K562 (cell line): ENCODE measurements around the gene RSPH1. TPM values are rescaled to one million over a fixed set of nuclear protein-coding genes. Genes with fewer than 3 reads are reported as not detected.

Experiments
- ATAC-seq: fragments of 200-7000 bp; cut with Tn5 transposase; 3 replicates; pipeline ENCODE4 v1.9.1; 2020; ENCODE audit warnings: moderate library complexity
- Bru-seq: library from RNA; stranded (reverse); fragments of 400-500 nt; gene quantifications from one replicate; lab custom pipeline; 2021; lab: Mats Ljungman, UMichigan
- BruChase-seq, 2 experiments: library from RNA; stranded (reverse); fragments of 400-500 nt; gene quantifications; one replicate each; lab custom pipeline; 2021; lab: Mats Ljungman, UMichigan
- BruUV-seq: library from RNA; stranded (reverse); fragments of 400-500 nt; replicated peaks from 2 replicates; lab custom pipeline; 2021; lab: Mats Ljungman, UMichigan
- CTCF ChIA-PET: fragments of 300-600 bp; formaldehyde crosslinking; extraction: SDS; loops from one replicate; lab custom pipeline; 2021; ENCODE audit warnings: low intra/inter-chr PET ratio; lab: Yijun Ruan, JAX
- POLR2A ChIA-PET: fragments of 300-600, 350-650 bp; sonication (Branson Sonifier 250); formaldehyde crosslinking; extraction: SDS; loops from one replicate; lab custom pipeline; 2021; ENCODE audit warnings: antibody characterized with exemption, inconsistent platforms; lab: Yijun Ruan, JAX
- DNase-seq, 4 experiments: peaks; one replicate each; pipeline versions ENCODE4 v3.0.0 to v3.0.0-alpha.2; 2011 to 2018; ENCODE audit warnings: low spot score in 3 of 4, mixed read lengths in 3 of 4; ENCODE audit errors: extremely low read depth in 1 of 4
- FAIRE-seq: peaks from 2 replicates; lab custom pipeline; 2011; peaks lifted over from hg19 to GRCh38; lab: Jason Lieb, UNC
- H2AFZ ChIP-seq: 2 replicates; pipeline ENCODE4 v1.6.0; 2011; ENCODE audit warnings: low read depth, low read length, control low read depth, inconsistent platforms
- H3K27ac ChIP-seq: fragments of 200-600 bp; 3 replicates; pipeline ENCODE4 v1.8.0; 2011; ENCODE audit warnings: low read depth, mild to moderate bottlenecking, control low read depth, inconsistent platforms, low read length, moderate library complexity, mixed read lengths; ENCODE audit errors: extremely low read depth
- H3K27me3 ChIP-seq, 2 experiments: fragments of 300-600 bp in 1 of 2; 2 replicates in 1 of 2; 3 replicates in 1 of 2; pipeline versions ENCODE4 v1.6.0 to v1.8.0; 2011; ENCODE audit warnings: inconsistent platforms in 2 of 2, low read length in 2 of 2, mild to moderate bottlenecking in 1 of 2, mixed read lengths in 1 of 2, moderate library complexity in 1 of 2; ENCODE audit not compliant: control insufficient read depth in 2 of 2, insufficient read depth in 2 of 2
- H3K36me3 ChIP-seq: fragments of 300-600 bp; 3 replicates; pipeline ENCODE4 v1.8.0; 2011; ENCODE audit warnings: mild to moderate bottlenecking, low read length, inconsistent platforms; ENCODE audit not compliant: control insufficient read depth, insufficient read depth
- H3K4me1 ChIP-seq, 2 experiments: fragments of 200-600 bp in 1 of 2; replicated peaks in 1 of 2; 2 replicates in 1 of 2; 3 replicates in 1 of 2; pipeline versions ENCODE4 v1.5.1 to v1.8.0; 2011; ENCODE audit warnings: inconsistent platforms in 2 of 2, low read length in 2 of 2, mild to moderate bottlenecking in 1 of 2, mixed read lengths in 1 of 2, moderate library complexity in 1 of 2; ENCODE audit not compliant: control insufficient read depth in 2 of 2, insufficient read depth in 2 of 2
- H3K4me2 ChIP-seq: 2 replicates; pipeline ENCODE4 v1.6.1; 2011; ENCODE audit warnings: low read length, control low read depth, inconsistent platforms, mixed read lengths; ENCODE audit not compliant: insufficient read depth
- H3K4me3 ChIP-seq: fragments of 200-600 bp; sonication (generic), shearing (Covaris generic); 2 replicates; pipeline ENCODE4 v1.5.1; 2016; ENCODE audit warnings: control low read depth, inconsistent platforms
- H3K79me2 ChIP-seq: fragments of 200-600 bp; 3 replicates; pipeline ENCODE4 v1.8.0; 2011; ENCODE audit warnings: low read length, inconsistent platforms; ENCODE audit not compliant: control insufficient read depth, insufficient read depth
- H3K9ac ChIP-seq, 2 experiments: 2 replicates each; pipeline versions ENCODE4 v1.6.0 to v1.6.1; 2011; ENCODE audit warnings: low read depth in 2 of 2, low read length in 2 of 2, control low read depth in 1 of 2, inconsistent platforms in 1 of 2, mild to moderate bottlenecking in 1 of 2, mixed read lengths in 1 of 2; ENCODE audit not compliant: insufficient read depth in 1 of 2
- H3K9me1 ChIP-seq: one replicate; pipeline ENCODE4 v1.6.0; 2011; ENCODE audit warnings: inconsistent platforms, mild to moderate bottlenecking, low read length, moderate library complexity; ENCODE audit not compliant: control insufficient read depth, insufficient read depth
- H3K9me3 ChIP-seq: replicated peaks from 2 replicates; pipeline ENCODE4 v1.5.1; 2011; ENCODE audit warnings: low read depth, low read length, inconsistent platforms; ENCODE audit not compliant: control insufficient read depth, insufficient read depth
- H4K20me1 ChIP-seq: replicated peaks from 2 replicates; pipeline ENCODE4 v1.6.1; 2011; ENCODE audit warnings: low read length, inconsistent platforms, mixed read lengths; ENCODE audit not compliant: control insufficient read depth, insufficient read depth
- ATF1 ChIP-seq, 2 experiments: fragments of 450-650 bp in 1 of 2; IDR thresholded peaks; 2 replicates each; pipeline ENCODE4 v1.6.1; 2016; ENCODE audit warnings: missing compliant biosample characterization in 1 of 2, missing genetic modification characterization in 1 of 2
- CCNT2 ChIP-seq: IDR thresholded peaks from 2 replicates; pipeline ENCODE4 v1.6.1; 2011; ENCODE audit warnings: borderline replicate concordance, low read depth, mild to moderate bottlenecking, moderate library complexity, mixed read lengths, low read length; ENCODE audit not compliant: insufficient read length; ENCODE audit errors: extremely low read depth
- CREBBP ChIP-seq: IDR thresholded peaks from one replicate; pipeline ENCODE4 v1.6.1; 2012; ENCODE audit warnings: low read depth, mild to moderate bottlenecking, control low read depth, inconsistent platforms, low read length
- CTBP1 ChIP-seq: fragments of 450-650 bp; IDR thresholded peaks from 2 replicates; pipeline ENCODE4 v1.6.1; 2016; ENCODE audit warnings: borderline replicate concordance
- GTF2A2 ChIP-seq: IDR thresholded peaks from 2 replicates; pipeline ENCODE4 v1.6.1; 2016; ENCODE audit warnings: mild to moderate bottlenecking, missing genetic modification characterization, missing compliant biosample characterization
- MAZ ChIP-seq, 2 experiments: fragments of 450-650 bp in 1 of 2; sonication (generic) in 1 of 2; formaldehyde crosslinking; IDR thresholded peaks in 1 of 2; conservative IDR thresholded peaks in 1 of 2; 2 replicates each; pipeline versions ENCODE4 v1.4.0 to v1.5.0; 2020; ENCODE audit warnings: mild to moderate bottlenecking in 1 of 2, missing genetic modification reagents in 1 of 2
- MLX ChIP-seq, 2 experiments: fragments of 450-650 bp in 1 of 2; sonication (generic) in 1 of 2; formaldehyde crosslinking; conservative IDR thresholded peaks; 2 replicates each; pipeline versions ENCODE4 v1.4.0 to v1.8.1; 2020 to 2022; ENCODE audit warnings: mild to moderate bottlenecking in 1 of 2, missing genetic modification reagents in 1 of 2
- NFATC3 ChIP-seq: fragments of 450-650 bp; IDR thresholded peaks from 2 replicates; pipeline ENCODE4 v1.6.1; 2017; ENCODE audit warnings: mild to moderate bottlenecking
- SP1 ChIP-seq: sonication (generic); formaldehyde crosslinking; IDR thresholded peaks from 2 replicates; pipeline ENCODE4 v1.8.1; 2022; ENCODE audit warnings: mild to moderate bottlenecking, missing genetic modification reagents
- SREBF1 ChIP-seq: fragments of 150-350 bp; IDR thresholded peaks from 2 replicates; pipeline ENCODE4 v1.6.1; 2014; ENCODE audit warnings: antibody characterized with exemption, low read depth, low read length, borderline replicate concordance
- ZBTB11 ChIP-seq, 3 experiments: fragments of 200-800 bp in 1 of 3; fragments of 250-450 bp in 1 of 3; fragments of 450-650 bp in 1 of 3; sonication (Bioruptor Pico) in 1 of 3; sonication (Bioruptor generic) in 1 of 3; formaldehyde crosslinking in 1 of 3; IDR thresholded peaks; 2 replicates each; pipeline versions ENCODE4 v1.6.1 to v1.8.0; 2016 to 2022; ENCODE audit warnings: mild to moderate bottlenecking in 2 of 3, missing genetic modification characterization in 2 of 3, missing compliant biosample characterization in 1 of 3, moderate library complexity in 1 of 3
- WGBS: fragments of 100-300 bp; shearing (Covaris generic); methylation state at CpG from one replicate; pipeline ENCODE4 v1.1.6; 2016; ENCODE audit warnings: low coverage, mixed read lengths; ENCODE audit not compliant: insufficient coverage; ENCODE audit errors: missing lambda C conversion rate; 5-methylcytosine and 5-hydroxymethylcytosine counted together
- in situ Hi-C: fragments of 300-500 bp; cut with MboI; formaldehyde crosslinking; loops from 4 replicates; pipeline ENCODE4 v1.15.0; 2018; ENCODE audit warnings: inconsistent platforms, mixed read lengths
- intact Hi-C: fragments of 100-400 bp; cut with micrococcal nuclease; formaldehyde crosslinking; loops from 2 replicates; pipeline ENCODE4 v1.14.2; 2022
- long read RNA-seq, 3 experiments: library from polyadenylated mRNA in 2 of 3; library from RNA in 1 of 3; unstranded in 2 of 3; stranded (forward) in 1 of 3; transcript quantifications; one replicate each; pipeline ENCODE4 v2.0.0, GENCODE V29; 2019 to 2022
- polyA minus RNA-seq, 3 experiments: library from RNA; depleted of rRNA, polyadenylated mRNA; stranded (reverse); fragments of >200 nt; gene quantifications; 2 replicates each; pipeline ENCODE4 v1.2.3, GENCODE V29; 2011
- polyA plus RNA-seq, 8 experiments: library from polyadenylated mRNA; depleted of rRNA in 4 of 8; stranded (reverse) in 5 of 8; unstranded in 3 of 8; fragments of >200 nt; fragmentation: Nextera tagmentation in 2 of 8; fragmentation: Illumina TruSeq in 1 of 8; extraction: Ambion mirVana in 2 of 8; extraction: Trizol in 1 of 8; gene quantifications; 2 replicates each; pipeline versions ENCODE4 v1.2.1 to v1.2.3, GENCODE V29; 2011 to 2014; ENCODE audit warnings: inconsistent platforms in 1 of 8, missing spikeins in 1 of 8
- total RNA-seq, 7 experiments: library from RNA; depleted of rRNA in 6 of 7; stranded (reverse); fragments of >200 nt in 6 of 7; fragmentation: Illumina TruSeq in 2 of 7; extraction: Trizol in 2 of 7; gene quantifications; 2 replicates each; pipeline versions ENCODE4 v1.2.1 to v1.2.3, GENCODE V29; 2011 to 2021; ENCODE audit warnings: low replicate concordance in 1 of 7

The RSPH1 gene
- total RNA-seq (2011; cell fraction: chromatin; rRNA removed; ENCODE audit: low replicate concordance) = 0.16 TPM in 1 of 2 replicates, not detected in the other
- total RNA-seq (2011; cell fraction: nucleolus; rRNA removed) = not detected in 2 replicates
- total RNA-seq (2011; cell fraction: nucleoplasm; rRNA removed) = 0.15 TPM in 1 of 2 replicates, not detected in the other
- not detected in 2 replicates for total RNA-seq (2014; rRNA removed)
- not detected in 2 replicates for total RNA-seq (2014; rRNA removed; fragmentation: Illumina TruSeq; extraction: Trizol)
- not detected in 2 replicates for total RNA-seq (2015; rRNA removed; fragmentation: Illumina TruSeq; extraction: Trizol)
- total RNA-seq (2021) = not detected in 2 replicates
- 0.17 TPM in 1 of 2 replicates, not detected in the other for polyA plus RNA-seq (2011; rRNA removed)
- polyA plus RNA-seq (2011; cell fraction: cytosol; rRNA removed) = 0.01 TPM in 1 of 2 replicates, not detected in the other
- polyA plus RNA-seq (2011; cell fraction: nucleus; rRNA removed) = 0.07 TPM in 1 of 2 replicates, not detected in the other
- polyA plus RNA-seq (2012) = 0.18 TPM in 1 of 2 replicates, not detected in the other
- polyA plus RNA-seq (2014; fragmentation: Illumina TruSeq; extraction: Trizol) = not detected in 2 replicates
- polyA plus RNA-seq (2014; fragmentation: Nextera tagmentation; extraction: Ambion mirVana) = not detected
- not detected in 2 replicates for polyA plus RNA-seq (2014; rRNA removed)
- 0.07 TPM in 1 of 2 replicates, not detected in the other for polyA minus RNA-seq (2011; rRNA and poly(A)+ RNA removed)
- polyA minus RNA-seq (2011; cell fraction: cytosol; rRNA and poly(A)+ RNA removed) = not detected in 2 replicates
- polyA minus RNA-seq (2011; cell fraction: nucleus; rRNA and poly(A)+ RNA removed) = not detected in 2 replicates
- percentile 13 among the genes with signal in this experiment for Bru-seq, nascent RNA
- BruChase-seq, experiment 1, labeled RNA remaining after a 2-hour chase = not detected
- percentile 12 among the genes with signal in this experiment for BruChase-seq, experiment 2, labeled RNA remaining after a 6-hour chase
- long read RNA-seq, experiment 1 = 0 reads
- long read RNA-seq, experiment 2 = 0 reads
- long read RNA-seq, experiment 3 = 0 reads

- WGBS = 1% methylated on average over 55 of the region's 58 CpGs
- no peak within 1 kb of the TSS for H3K27ac ChIP-seq
- ATAC-seq = peak; percentile 100
- no peaks in the 10 kb centered on the region for H3K36me3 ChIP-seq
- H4K20me1 ChIP-seq = no peaks in the 10 kb centered on the region
- peak; percentile 97 for FAIRE-seq
- H3K9me1 ChIP-seq = no peaks in the 10 kb centered on the region
- ChIA-PET CTCF (interaction anchor here (0.6 kb wide), 1 partner anchor 248 kb away, joined by 3 read pairs; no protein-coding TSS in a partner anchor), POLR2A (interaction anchor here (1.0 to 1.8 kb wide), 3 partner anchors 9 to 286 kb away, joined by 3 to 7 read pairs (median 4); no protein-coding TSS in a partner anchor)
- peak within 1 kb of the TSS; percentile 44 for H3K4me3 ChIP-seq
- DNase-seq = peak; percentile 99 to 100 (median 100)
- H3K9ac ChIP-seq = peak within 1 kb of the TSS; percentile 23 to 92; a peak in 2 of 4 replicates
- peaks cover 23 to 31% of the 10 kb centered on the region in 2 experiments for H3K27me3 ChIP-seq
- peak within 1 kb of the TSS; percentile 77 for H2AFZ ChIP-seq
- no peaks in the 10 kb centered on the region for H3K9me3 ChIP-seq
- BruUV-seq = no TSS peak
- peak within 1 kb of the TSS; percentile 82 for H3K4me2 ChIP-seq
- no peaks in the 10 kb centered on the region for H3K79me2 ChIP-seq
- in situ Hi-C loops (no loop called here), intact Hi-C loops (loop anchor here (5.0 kb wide), 1 partner anchor 484 kb away; the partner anchor contains the start of gene ZBTB21)
- peaks cover 15 to 16% of the 10 kb centered on the region in 2 experiments; a peak in 4 of 5 replicates for H3K4me1 ChIP-seq
- peak; percentile 38 for TF ChIP-seq CREBBP
- peak in 1 of 3 experiments; percentile 56; a peak in 2 of 6 replicates for TF ChIP-seq ZBTB11 (CRISPR knock-in tag; IDR thresholded peaks at IDR 0.05)
- peak; percentile 5 for TF ChIP-seq CCNT2
- TF ChIP-seq ATF1 (CRISPR knock-in tag; IDR thresholded peaks at IDR 0.05) = 0 out of 2 replicates have a peak, but pooled peaks have one; percentile 5
- peak; percentile 95 for TF ChIP-seq ATF1 (tag; IDR thresholded peaks at IDR 0.05)
- no peak for TF ChIP-seq MLX (CRISPR knock-in tag; conservative IDR thresholded peaks at IDR 0.05)
- peak; percentile 68 to 81 for TF ChIP-seq MAZ (CRISPR knock-in tag; conservative IDR thresholded peaks at IDR 0.05 in 1 of 2, IDR thresholded peaks at IDR 0.05 in 1 of 2)
- TF ChIP-seq NFATC3 = no peak
- 0 out of 2 replicates have a peak, but pooled peaks have one; percentile 41 for TF ChIP-seq SREBF1
- TF ChIP-seq CTBP1 = peak; percentile 98
- no peak for TF ChIP-seq GTF2A2 (tag)
- TF ChIP-seq SP1 (CRISPR knock-in tag) = peak; percentile 96
These were observed at the start of gene RSPH1 for GRCh38 chr21:42496120-42496838. TSS of gene RSPH1 (minus strand) at chr21:42496224. CDS start at chr21:42496186, 38 bp downstream.
